CD4-positive, alpha-beta T cell treated with Interleukin-17A for 1 hour (primary cell): ENCODE results near the gene RAC2.
"Not testable (repeated sequence)": the region's sequence is repeated elsewhere in the genome, so short reads cannot be mapped to it uniquely, and the experiment has no call there.

Source experiments
- DNase-seq: peaks from one replicate; pipeline ENCODE4 v3.0.0-alpha.2; 2020

The RAC2 gene

GRCh38 chr22:37233371-37233750, 10.7 kb downstream of the RAC2 start:
- not testable (repeated sequence) for DNase-seq

DNA sequence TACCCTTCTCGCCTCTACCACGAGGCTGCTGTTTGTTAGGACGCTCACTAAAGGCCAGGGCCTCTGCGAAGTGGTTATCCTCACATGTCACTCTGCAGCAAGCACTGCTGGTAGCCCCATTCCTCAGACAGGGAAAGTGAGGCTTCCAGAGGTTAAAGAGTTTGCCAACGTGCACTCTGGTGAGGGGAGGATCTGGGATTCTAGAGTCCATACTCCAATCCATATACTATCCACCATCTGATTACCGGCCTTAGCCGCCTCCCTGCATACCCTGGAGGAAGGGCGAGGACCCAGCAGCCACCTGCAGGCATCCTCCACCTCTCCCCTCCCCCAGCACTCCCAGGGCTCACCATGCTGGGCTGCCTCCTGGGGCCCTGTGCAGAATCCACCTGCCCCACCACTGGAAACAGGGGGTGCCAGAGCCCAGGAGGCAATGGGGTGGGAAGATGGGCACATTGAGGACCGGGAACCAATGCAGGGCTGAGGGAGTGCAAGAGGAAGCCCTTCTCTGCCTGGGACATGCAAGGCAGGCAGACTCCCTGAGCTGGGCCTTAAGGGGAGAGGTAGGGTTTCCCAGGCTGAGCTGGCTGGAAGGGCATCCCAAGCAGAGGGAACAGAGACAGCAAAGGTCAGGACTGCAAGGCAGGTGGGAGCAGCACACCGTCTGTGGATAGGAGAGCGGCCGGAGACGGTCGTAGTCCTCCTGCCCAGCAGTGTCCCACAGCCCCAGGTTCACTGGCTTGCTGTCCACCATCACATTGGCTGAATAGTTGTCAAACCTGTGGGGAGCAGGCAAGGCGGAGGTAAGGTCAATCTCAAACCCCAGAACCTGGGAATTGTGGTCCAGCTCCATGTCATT, 11.7 kb downstream of the RAC2 start:
- no peak for DNase-seq

DNA sequence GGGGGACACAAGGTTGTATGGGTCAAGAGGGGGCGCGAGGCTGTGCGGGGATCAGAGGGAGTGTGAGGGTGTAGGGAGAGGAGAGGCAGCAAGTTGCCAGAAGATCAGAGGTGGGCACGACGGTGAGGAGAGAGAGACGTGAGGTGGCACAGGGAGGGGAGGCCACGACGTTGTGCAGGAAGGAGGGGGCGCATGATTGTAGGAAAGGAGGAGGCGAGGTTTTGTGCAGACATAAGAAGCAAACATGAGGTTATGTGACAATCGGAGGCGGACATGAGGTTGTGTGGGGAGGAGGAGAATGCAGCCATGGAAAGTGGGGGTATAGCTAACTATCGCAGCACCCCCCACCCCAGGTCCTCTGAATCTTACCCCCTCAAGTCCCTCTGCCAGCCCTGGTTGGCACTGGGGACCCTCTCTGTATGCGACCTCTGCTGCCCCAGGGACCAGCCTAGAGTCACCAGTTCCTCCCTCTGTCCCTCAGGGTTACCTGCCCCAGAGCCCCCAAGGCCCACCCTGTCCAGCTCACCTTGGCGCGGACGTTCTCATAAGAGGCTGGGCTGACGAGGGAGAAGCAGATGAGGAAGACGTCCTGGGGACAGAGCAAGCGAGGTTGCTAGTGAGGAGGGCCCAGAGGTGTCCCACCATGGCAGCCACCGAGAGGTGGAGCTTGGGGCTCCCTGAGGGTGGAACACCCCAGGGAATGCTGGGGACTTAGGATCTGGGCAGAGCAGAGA, 12.5 kb downstream of the RAC2 start:
- peak; percentile 58 for DNase-seq

DNA sequence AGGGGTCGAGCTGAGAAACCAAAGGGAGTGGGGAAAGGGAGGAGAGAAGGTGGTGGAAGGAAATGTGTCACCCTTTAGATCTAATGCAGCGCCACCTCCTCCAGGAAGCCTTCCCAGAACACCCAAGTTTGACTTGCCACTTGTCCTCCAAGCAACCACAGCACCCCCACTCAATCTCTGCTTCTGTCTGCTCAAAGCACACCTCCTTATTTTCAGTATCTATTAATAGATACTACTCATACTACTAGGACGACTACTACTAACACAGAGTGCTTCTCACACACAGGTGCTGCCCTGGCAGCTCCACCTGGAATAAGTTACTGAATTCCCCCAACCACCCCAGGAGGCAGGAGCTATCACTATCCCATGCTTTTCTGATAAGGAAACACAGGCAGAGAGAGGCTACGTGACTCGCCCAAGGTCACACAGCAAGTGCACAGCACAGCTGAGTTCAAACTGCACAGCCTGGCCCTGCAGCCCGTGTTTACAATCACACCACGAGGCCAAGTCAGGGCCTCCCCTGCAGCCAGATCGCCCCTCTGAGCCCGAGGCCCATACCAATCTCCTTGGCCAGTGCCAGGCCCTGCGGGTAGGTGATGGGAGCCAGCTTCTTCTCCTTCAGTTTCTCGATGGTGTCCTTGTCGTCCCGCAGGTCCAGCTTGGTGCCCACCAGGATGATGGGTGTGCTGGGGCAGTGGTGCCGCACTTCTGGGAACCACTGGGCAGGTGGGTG, 13.2 kb downstream of the RAC2 start:
- DNase-seq, result peak; percentile 70

DNA sequence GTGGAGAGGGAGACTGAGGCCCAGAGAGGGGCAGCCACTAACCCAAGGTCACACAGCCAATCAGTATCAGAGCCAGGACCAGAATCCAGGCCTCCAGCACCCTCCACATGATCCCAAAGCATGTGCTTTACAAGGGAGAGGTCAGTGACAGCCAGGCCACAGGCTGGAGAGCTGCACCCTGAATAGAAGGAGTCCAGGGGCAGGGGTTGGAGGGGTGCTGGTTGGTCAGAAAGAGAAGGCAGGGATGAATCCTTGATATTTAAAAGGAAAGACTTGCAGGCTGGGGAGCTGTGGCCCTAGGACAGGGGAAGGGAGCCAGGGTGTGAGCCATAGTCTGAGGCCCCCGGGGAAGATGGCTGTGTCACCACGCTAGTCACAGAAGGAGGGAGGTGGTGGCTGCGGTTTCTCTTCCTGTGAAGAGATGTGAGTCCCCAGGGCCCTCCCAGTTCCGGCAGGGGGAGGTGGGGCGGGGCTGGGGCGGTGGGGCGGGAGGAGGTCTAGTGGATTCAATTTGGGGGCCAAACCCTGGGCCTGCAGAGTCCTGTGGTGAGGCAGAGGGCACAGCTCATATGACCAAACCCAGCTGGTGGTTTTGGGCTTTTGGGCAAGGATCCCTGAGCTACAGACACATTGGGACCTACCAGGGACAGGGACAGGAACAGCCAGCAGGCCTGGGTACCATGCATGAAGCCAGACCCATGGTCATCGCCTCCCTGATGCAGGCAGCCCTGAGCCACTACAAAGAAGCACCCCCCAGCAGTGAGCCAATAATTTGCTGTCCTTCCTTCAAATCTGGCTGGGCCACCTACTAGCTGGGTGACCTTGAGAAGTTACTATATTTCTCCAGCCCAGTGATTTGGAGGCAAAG, 14.0 kb downstream of the RAC2 start:
- DNase-seq, result peak; percentile 91

- DNase-seq, result peak; percentile 60
Measured at GRCh38 chr22:37229012-37229804, 14.9 kb downstream of the RAC2 start.

DNA sequence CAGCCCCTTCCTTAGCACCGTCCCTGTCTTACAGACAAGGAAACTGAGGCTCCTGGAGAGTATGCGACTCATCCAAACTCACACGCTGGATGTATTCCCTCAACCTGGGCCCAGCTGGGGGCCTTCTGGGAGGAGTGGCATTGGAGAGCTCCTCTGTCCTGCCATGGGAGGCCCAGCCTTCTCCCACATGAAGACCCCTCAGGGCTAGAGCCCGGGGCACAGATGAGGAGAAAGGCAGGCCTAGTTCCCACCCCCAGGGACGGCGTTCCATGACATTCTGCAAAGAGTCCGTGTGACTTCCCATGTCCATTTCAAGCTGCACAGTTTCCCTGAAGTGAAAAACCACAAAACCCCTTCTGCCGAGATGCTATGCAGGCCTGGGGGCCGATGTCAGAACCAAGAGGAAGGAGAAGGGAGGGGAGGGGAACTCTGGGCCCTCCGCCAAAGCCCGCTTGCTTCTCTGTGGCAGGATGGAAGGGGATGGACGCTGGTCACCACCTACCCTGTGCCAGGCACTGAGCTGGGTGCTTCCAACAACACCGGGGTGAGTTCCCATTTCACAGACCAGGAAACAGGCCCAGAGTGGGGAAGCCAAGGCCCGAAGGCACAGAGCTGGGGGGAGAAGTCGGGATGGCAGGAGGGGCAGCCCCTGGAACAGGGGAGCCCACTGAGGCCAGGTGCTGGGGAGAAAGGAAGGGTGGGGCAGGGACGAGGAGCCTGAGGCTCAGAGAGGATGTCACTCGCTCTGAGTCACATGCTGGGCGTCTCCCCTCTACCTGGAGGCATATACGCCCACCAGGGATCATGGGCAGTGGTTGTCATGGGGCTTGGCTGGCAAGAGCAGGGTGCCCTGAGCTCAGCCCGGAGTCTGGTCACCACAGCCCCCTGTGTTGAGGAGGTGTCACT, 15.7 kb downstream of the RAC2 start:
- DNase-seq, result peak; percentile 62

GRCh38 chr22:37226514-37226913, 17.6 kb downstream of the RAC2 start:
- DNase-seq, result no peak

DNA sequence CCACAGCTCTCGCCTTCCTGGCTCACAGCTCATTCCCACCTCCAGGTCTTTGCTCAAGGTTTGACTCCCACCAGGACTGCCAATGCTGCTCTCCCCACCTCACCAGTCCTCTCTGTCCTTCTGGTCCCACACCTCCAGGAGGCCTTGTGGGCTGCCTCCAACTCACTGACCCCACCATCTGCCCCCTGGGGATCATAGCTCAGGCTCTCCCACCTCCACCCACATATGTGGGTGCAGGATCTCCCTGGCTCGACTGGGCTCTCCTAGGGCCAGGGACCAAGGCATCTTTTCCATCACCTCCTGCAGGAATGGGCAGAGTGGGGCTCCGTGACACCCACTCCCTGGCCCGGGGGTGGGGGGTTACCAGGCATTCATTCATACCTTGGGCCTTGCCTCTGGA, 18.0 kb downstream of the RAC2 start:
- no peak for DNase-seq

GRCh38 chr22:37225481-37225880, 18.6 kb downstream of the RAC2 start:
- DNase-seq, result peak; percentile 34

GRCh38 chr22:37224757-37225420, 19.2 kb downstream of the RAC2 start:
- no peak for DNase-seq

DNA sequence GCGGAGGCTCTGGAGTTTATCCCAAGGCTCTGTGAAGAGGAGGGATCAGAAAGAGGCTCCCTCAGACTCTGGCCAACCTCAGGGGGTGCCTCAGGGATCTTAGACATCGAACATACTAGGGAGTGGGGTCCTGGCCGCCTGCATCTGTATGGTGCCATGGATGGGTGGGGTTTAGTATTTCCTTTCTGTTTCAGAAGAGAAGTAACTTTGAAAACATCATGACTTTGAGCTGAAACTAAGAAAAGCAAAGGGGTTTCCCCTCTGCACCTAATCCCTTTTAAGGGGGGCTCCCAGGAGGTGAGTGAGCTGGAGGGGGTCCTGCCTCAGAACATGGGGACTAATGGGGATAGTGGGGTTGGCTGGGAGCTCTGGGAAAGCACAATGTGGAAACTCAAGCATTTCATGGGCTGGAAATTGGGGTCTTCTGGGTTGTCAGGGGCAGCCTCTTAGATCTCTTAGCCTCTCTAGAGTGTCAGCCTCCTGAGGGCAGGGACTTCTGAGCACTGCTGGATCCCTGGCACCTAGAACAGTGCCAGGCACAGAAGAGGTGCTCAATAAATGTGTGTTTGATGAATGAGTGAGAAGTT, 20.0 kb downstream of the RAC2 start:
- peak; percentile 43 for DNase-seq

DNA sequence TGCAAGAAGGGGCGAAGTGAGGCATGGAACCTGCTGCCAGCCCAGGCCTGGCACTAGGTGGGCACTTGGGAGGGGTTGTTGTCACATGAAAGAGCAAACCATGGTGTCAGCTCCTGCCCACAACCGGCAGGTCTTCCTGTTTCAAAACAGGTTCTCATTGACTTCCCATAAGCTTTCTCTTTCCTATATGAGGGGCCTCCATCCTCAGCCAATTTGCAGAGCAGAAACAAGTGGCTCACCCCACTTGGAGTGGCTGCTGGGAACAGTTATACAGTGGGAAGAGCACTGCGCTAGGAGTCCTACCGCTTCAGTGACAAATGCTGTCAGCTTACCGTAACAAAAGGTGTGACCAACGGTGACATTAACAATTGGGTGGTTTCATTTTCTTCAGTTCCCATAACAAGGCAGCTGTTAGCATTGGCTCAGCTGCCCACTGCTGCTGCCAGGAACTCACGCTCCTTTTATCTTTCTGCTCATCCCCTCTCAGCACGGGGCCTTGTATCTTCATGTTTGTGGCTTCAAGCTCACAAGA, 21.6 kb downstream of the RAC2 start:
- DNase-seq, result peak; percentile 70

GRCh38 chr22:37221424-37222333, 22.4 kb downstream of the RAC2 start:
- DNase-seq, result peak; percentile 28

DNA sequence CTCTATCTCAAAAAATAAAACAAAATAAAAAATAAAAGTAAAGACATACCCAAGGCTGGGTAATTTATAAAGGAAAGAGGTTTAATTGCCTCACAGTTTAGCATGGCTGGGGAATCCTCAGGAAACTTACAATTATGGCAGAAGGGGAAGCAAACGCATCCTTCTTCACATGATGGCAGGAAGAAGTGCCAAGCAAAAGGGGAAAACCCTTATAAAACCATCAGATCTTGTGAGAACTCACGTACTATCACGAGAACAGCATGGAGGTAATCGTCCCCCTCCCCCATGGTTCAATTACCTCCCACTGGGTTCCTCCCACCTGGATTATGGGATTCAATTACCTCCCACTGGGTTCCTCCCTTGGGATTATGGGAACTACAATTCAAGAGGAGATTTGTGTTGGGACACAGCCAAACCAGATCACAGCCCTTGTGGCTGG, 23.5 kb downstream of the RAC2 start:
- peak; percentile 53 for DNase-seq

DNA sequence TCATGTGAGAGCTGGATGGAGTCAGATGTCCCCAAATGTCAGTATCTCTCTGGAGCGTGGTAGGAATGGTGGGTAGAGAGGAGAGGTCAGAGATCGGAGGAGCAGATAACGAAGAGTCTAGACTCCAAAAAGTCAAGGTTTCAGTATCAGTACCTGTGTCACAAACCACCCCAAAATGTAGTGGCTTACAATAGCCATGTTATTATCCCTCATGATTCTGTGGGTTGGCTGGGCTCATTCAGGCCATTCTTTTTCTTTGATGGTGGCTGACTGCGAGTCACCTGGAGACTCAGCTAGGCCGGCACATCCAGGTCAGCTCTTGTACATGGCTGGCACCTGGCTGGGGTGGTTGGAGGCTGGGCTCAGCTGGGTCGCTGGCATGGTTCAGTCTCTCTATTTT, 24.5 kb downstream of the RAC2 start:
- peak; percentile 47 for DNase-seq

DNA sequence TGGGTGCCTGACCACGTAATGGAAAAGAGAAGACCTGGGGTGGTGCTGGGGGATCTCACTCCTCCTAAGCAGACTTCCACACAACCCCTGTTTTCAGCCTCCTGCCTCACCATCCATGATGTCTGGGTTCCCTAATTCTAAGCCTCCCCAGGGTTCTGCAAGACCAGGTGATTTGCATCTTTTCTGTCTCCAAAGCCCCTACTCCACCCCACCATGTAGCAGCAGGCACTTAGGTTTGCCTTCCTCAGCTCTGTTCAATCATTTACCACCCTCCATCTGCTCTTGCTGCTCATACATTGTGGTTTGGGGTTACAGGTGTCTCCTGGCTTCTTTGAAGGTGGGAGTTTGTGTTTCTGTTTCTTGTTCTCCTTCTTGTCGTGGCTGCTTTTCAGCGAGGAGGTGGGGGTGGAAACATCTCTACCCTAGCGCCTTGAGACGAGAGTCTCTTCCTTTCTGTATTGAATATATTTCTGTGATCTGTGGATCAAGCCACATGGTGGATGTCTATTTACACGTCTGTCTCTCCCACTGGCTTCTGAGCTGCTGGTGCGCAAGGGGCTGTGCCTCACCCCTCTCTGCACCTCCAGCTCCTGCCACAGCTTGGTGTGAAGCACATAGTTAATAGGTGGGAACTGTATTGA, 25.2 kb downstream of the RAC2 start:
- DNase-seq, result peak; percentile 87

- DNase-seq, result peak; percentile 29
Measured at GRCh38 chr22:37218399-37218770, 25.7 kb downstream of the RAC2 start.
